Suprapubic skin (tissue), 3 donors: ENCODE measurements around the gene TFEC.

Source experiments
- POLR2A ChIP-seq, 2 donors: fragments of 450-650 bp; IDR thresholded peaks; one replicate each; pipeline ENCODE4 v1.6.1; 2017; ENCODE audit warnings: antibody characterized with exemption in 2 of 2, mild to moderate bottlenecking in 2 of 2, moderate library complexity in 2 of 2
- TF ChIP-seq, protein P1 (sequence below), 2 donors: fragments of 200-600 bp in 1 of 2; fragments of 450-650 bp in 1 of 2; sonication (generic) in 1 of 2; IDR thresholded peaks; one replicate each; pipeline ENCODE4 v1.5.1; 2016 to 2019; ENCODE audit warnings: antibody characterized with exemption in 2 of 2, mild to moderate bottlenecking in 1 of 2, moderate library complexity in 1 of 2

DNA sequence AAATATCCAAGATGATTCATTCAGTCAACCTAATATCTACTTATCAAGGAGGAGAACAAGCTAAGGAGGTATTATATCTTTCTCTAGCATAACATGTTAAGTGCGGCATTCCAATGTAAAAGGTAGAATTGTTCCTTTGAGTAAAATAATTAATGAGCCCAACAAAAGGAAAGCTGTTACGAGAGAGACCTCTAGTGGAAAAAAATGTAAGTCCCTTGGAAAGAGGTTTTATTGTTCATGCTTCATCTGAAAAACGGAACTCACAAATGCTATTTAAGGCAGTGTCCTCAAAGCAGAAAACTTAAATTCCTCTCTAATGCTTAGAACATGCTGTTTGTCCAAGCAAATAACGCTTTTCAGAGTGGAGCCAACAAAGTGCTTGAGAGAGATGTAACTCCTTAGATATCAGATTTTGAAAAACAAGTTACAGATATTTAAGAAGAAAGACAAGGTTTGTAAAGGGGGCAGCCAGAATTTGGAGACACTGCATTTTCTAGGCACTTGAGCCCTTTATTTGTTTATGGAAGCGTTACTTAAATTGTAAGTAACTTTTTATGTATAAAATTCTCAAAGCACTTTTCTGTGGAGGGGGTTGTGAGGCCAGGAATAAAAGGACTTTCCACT is 119.9 kb downstream of the TFEC start:
- TF ChIP-seq, protein P1, sequence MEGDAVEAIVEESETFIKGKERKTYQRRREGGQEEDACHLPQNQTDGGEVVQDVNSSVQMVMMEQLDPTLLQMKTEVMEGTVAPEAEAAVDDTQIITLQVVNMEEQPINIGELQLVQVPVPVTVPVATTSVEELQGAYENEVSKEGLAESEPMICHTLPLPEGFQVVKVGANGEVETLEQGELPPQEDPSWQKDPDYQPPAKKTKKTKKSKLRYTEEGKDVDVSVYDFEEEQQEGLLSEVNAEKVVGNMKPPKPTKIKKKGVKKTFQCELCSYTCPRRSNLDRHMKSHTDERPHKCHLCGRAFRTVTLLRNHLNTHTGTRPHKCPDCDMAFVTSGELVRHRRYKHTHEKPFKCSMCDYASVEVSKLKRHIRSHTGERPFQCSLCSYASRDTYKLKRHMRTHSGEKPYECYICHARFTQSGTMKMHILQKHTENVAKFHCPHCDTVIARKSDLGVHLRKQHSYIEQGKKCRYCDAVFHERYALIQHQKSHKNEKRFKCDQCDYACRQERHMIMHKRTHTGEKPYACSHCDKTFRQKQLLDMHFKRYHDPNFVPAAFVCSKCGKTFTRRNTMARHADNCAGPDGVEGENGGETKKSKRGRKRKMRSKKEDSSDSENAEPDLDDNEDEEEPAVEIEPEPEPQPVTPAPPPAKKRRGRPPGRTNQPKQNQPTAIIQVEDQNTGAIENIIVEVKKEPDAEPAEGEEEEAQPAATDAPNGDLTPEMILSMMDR (IDR thresholded peaks at IDR 0.05), result peak in 1 of 2 donors; percentile 30
- TF ChIP-seq POLR2A (IDR thresholded peaks at IDR 0.05), result no peak
